ENCODE results near the gene STX18. TPM values are rescaled to one million over a fixed set of nuclear protein-coding genes. Genes with fewer than 3 reads are reported as not detected.

The STX18 gene
- total RNA-seq, 2 donors from 2014 or later, result 18.5 to 39.8 TPM

GRCh38 chr4:4384837-4385236, 157.0 kb downstream of the STX18 start:
- ATAC-seq (ENCODE audit: insufficient number of reproducible peaks, low FRiP score, low read depth) (no peak), DNase-seq (ENCODE audit: low spot score) (no peak)
- H3K27me3 ChIP-seq (replicated peaks; ENCODE audit: insufficient read depth), result no peaks in the 10 kb centered on the region

GRCh38 chr4:4383085-4383484, 158.8 kb downstream of the STX18 start:
- no peaks in the 10 kb centered on the region for H3K9me3 ChIP-seq
- no peak for TF ChIP-seq CTCF (IDR thresholded peaks at IDR 0.05)
- H3K27me3 ChIP-seq (replicated peaks; ENCODE audit: insufficient read depth), result no peaks in the 10 kb centered on the region
- DNase-seq (ENCODE audit: low spot score) (no peak), ATAC-seq (ENCODE audit: insufficient number of reproducible peaks, low FRiP score, low read depth) (no peak)
- no peak overlapping the region for H3K27ac ChIP-seq
- no peaks in the 10 kb centered on the region for H3K36me3 ChIP-seq
- H3K4me1 ChIP-seq (ENCODE audit: control insufficient read depth in 1 of 2, low read depth in 2 of 2), result peaks cover 6 to 24% of the 10 kb centered on the region in 2 donors
- no peak overlapping the region for H3K4me3 ChIP-seq

More at GRCh38 chr4:4384837-4385236, 157.0 kb downstream of the STX18 start:
- TF ChIP-seq CTCF (IDR thresholded peaks at IDR 0.05), result no peak
- Histone ChIP-seq H3K9me3 (no peaks in the 10 kb centered on the region), H3K36me3 (no peaks in the 10 kb centered on the region), H3K4me3 (no peak overlapping the region), H3K27ac (no peak overlapping the region), H3K4me1 (ENCODE audit: control insufficient read depth in 1 of 2, low read depth in 2 of 2) (peaks cover 6 to 24% of the 10 kb centered on the region in 2 donors)

- ATAC-seq (ENCODE audit: insufficient number of reproducible peaks, low FRiP score, low read depth), result no peak
- no peak for TF ChIP-seq CTCF (IDR thresholded peaks at IDR 0.05)
- no peaks in the 10 kb centered on the region for H3K9me3 ChIP-seq
- DNase-seq (ENCODE audit: low spot score), result no peak
- no peaks in the 10 kb centered on the region for H3K36me3 ChIP-seq
- H3K27me3 ChIP-seq (replicated peaks; ENCODE audit: insufficient read depth), result no peaks in the 10 kb centered on the region
- no peak overlapping the region for H3K4me3 ChIP-seq
- no peaks in the 10 kb centered on the region for H3K4me1 ChIP-seq (ENCODE audit: control insufficient read depth in 1 of 2, low read depth in 2 of 2)
- H3K27ac ChIP-seq, result no peak overlapping the region
Measured at GRCh38 chr4:4379540-4380087, 162.2 kb downstream of the STX18 start.

GRCh38 chr4:4377732-4378460, 164.0 kb downstream of the STX18 start:
- H3K27ac ChIP-seq, result no peak overlapping the region
- H3K4me3 ChIP-seq, result no peak overlapping the region
- no peaks in the 10 kb centered on the region for H3K4me1 ChIP-seq (ENCODE audit: control insufficient read depth in 1 of 2, low read depth in 2 of 2)
- no peak for DNase-seq (ENCODE audit: low spot score)
- no peak for ATAC-seq (ENCODE audit: insufficient number of reproducible peaks, low FRiP score, low read depth)
- H3K27me3 ChIP-seq (replicated peaks; ENCODE audit: insufficient read depth), result no peaks in the 10 kb centered on the region
- TF ChIP-seq CTCF (IDR thresholded peaks at IDR 0.05), result no peak
- H3K36me3 ChIP-seq, result no peaks in the 10 kb centered on the region
- no peaks in the 10 kb centered on the region for H3K9me3 ChIP-seq

- no peak for TF ChIP-seq CTCF (IDR thresholded peaks at IDR 0.05)
- Histone ChIP-seq H3K4me1 (ENCODE audit: control insufficient read depth in 1 of 2, low read depth in 2 of 2) (no peaks in the 10 kb centered on the region), H3K27ac (no peak overlapping the region), H3K36me3 (no peaks in the 10 kb centered on the region), H3K9me3 (no peaks in the 10 kb centered on the region), H3K4me3 (no peak overlapping the region), H3K27me3 (replicated peaks; ENCODE audit: insufficient read depth) (no peaks in the 10 kb centered on the region)
- ATAC-seq (ENCODE audit: insufficient number of reproducible peaks, low FRiP score, low read depth), result no peak
- DNase-seq (ENCODE audit: low spot score), result no peak
Measured at GRCh38 chr4:4377191-4377590, 164.7 kb downstream of the STX18 start.
